Adipocyte (in vitro differentiated cells): Measurements from ENCODE around the gene RGS14.

Experiments
- DNase-seq: peaks from one replicate; pipeline ENCODE4 v3.0.0-alpha.2; 2015; ENCODE audit warnings: low read depth
- H3K27me3 ChIP-seq: replicated peaks from 2 replicates; pipeline ENCODE4 v1.7.0; 2013; ENCODE audit warnings: mild to moderate bottlenecking, low read length, moderate library complexity; ENCODE audit not compliant: control insufficient read depth, insufficient read depth
- H3K36me3 ChIP-seq: 2 replicates; pipeline ENCODE4 v1.7.0; 2013; ENCODE audit warnings: low read length, mild to moderate bottlenecking, moderate library complexity; ENCODE audit not compliant: control insufficient read depth, insufficient read depth, severe bottlenecking
- H3K4me1 ChIP-seq: 2 replicates; pipeline ENCODE4 v1.7.0; 2013; ENCODE audit warnings: mild to moderate bottlenecking, low read length, moderate library complexity; ENCODE audit not compliant: control insufficient read depth, insufficient read depth
- H3K4me3 ChIP-seq: 2 replicates; pipeline ENCODE4 v1.7.0; 2013; ENCODE audit warnings: mild to moderate bottlenecking, low read length, moderate library complexity
- H3K9ac ChIP-seq: 2 replicates; pipeline ENCODE4 v1.7.0; 2013; ENCODE audit warnings: mild to moderate bottlenecking, low read length, moderate library complexity
- H3K9me3 ChIP-seq: 2 replicates; pipeline ENCODE4 v1.7.0; 2013; ENCODE audit warnings: mild to moderate bottlenecking, low read length, moderate library complexity; ENCODE audit not compliant: control insufficient read depth

Gene RGS14

DNA sequence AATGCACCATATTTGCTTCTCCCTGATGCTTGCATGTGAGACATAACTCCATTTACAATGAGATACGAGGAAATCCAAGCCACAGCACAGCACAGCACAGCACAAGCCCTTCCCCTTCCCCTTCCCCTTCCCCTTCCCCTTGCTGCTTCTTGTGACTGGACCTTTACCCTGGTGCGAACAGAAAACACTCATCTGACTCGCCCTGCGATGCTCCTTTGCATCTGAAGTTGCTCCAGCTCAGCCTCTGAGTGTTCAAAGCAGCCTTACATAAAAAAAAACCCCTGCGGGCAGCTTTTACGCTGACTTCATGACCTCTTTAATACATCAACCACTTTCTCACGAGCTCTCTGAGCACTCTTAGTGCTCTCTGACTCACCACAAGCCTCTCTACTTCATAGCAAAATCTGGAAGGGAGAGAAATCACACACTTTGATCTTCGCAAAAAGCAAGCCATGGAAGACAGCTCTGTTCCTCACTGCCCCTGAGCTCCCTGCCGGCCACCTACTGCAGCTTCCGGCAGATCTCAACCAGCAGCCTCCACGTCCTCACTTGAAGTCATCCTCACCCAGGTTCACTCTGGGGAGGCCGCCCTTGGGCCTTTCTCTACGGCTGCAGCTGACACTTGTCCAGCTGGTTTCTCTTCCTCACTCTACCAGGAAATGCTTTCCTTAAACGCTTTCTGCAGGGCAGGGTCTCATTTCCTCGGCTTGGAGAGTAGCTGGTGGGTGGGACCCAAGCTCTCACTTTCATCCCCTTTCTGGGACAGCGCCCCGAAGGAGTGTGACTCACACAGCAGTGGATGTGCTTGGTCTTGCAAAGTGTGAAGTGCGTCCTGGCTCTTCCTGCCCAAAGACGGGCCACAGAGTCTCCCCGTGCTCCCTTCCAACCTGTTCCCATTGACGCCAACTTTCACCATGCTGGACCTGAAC lies 31.8 kb downstream of the RGS14 start:
- Histone ChIP-seq H3K4me3 (no peak overlapping the region), H3K9me3 (no peaks in the 10 kb centered on the region), H3K4me1 (peaks cover 8% of the 10 kb centered on the region)

GRCh38 chr5:177390363-177391300 lies 32.9 kb downstream of the RGS14 start:
- DNase-seq = peak; percentile 91
- H3K27me3 ChIP-seq = peaks cover 8% of the 10 kb centered on the region
- peaks cover 8% of the 10 kb centered on the region for H3K4me1 ChIP-seq
- no peak overlapping the region for H3K4me3 ChIP-seq
- no peaks in the 10 kb centered on the region for H3K9me3 ChIP-seq
- no peak overlapping the region for H3K9ac ChIP-seq
- no peaks in the 10 kb centered on the region for H3K36me3 ChIP-seq

More for the DNA sequence above, 31.8 kb downstream of the RGS14 start:
- H3K27me3 ChIP-seq = peaks cover 18% of the 10 kb centered on the region
- DNase-seq = peak; percentile 82
- no peak overlapping the region for H3K9ac ChIP-seq
- H3K36me3 ChIP-seq = no peaks in the 10 kb centered on the region

GRCh38 chr5:177392765-177393164 lies 35.0 kb downstream of the RGS14 start:
- peaks cover 8% of the 10 kb centered on the region for H3K4me1 ChIP-seq
- peaks cover 12% of the 10 kb centered on the region for H3K27me3 ChIP-seq
- H3K9me3 ChIP-seq = no peaks in the 10 kb centered on the region
- DNase-seq = no peak
- H3K36me3 ChIP-seq = no peaks in the 10 kb centered on the region
- no peak overlapping the region for H3K9ac ChIP-seq
- H3K4me3 ChIP-seq = no peak overlapping the region

DNA sequence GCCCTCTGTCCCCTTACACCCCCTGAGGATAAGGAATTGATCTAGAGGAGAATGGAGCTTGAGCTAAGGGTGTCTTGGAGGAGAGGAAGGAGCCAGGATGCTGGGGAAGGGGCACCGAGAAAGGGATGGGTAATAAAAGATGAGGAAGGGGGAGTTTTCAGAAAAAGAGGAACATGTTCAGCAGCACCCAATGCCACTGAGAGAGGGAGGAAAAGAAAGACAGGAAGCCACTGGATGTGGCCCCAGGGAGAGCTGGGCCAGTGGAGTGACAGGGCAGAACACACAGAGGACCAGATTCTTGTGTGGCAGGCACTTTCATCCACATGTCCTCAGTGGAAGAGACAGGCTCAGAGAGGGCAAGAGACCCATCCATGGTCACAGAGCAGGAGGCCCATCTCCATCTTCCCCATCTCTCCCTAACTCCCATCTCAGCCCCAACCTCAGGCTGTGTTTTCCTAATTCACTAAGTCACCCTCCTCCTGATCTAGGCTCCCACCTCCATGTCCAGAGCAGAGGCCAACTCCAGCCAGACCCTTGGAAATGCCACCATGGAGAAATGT lies 35.6 kb downstream of the RGS14 start:
- H3K4me1 ChIP-seq = peaks cover 8% of the 10 kb centered on the region
- no peaks in the 10 kb centered on the region for H3K9me3 ChIP-seq
- no peak overlapping the region for H3K4me3 ChIP-seq
- no peaks in the 10 kb centered on the region for H3K36me3 ChIP-seq
- peaks cover 16% of the 10 kb centered on the region for H3K27me3 ChIP-seq
- no peak for DNase-seq
- no peak overlapping the region for H3K9ac ChIP-seq

GRCh38 chr5:177393990-177394389 lies 36.3 kb downstream of the RGS14 start:
- Histone ChIP-seq H3K4me1 (peaks cover 8% of the 10 kb centered on the region), H3K9me3 (no peaks in the 10 kb centered on the region), H3K9ac (no peak overlapping the region), H3K27me3 (peaks cover 18% of the 10 kb centered on the region), H3K36me3 (no peaks in the 10 kb centered on the region), H3K4me3 (no peak overlapping the region)
- no peak for DNase-seq

- Histone ChIP-seq H3K4me1 (no peaks in the 10 kb centered on the region), H3K36me3 (no peaks in the 10 kb centered on the region), H3K27me3 (peaks cover 35% of the 10 kb centered on the region), H3K9ac (no peak overlapping the region), H3K9me3 (no peaks in the 10 kb centered on the region), H3K4me3 (no peak overlapping the region)
- DNase-seq = no peak
These were observed 38.4 kb downstream of the RGS14 start for GRCh38 chr5:177396078-177396477.

GRCh38 chr5:177396807-177397206 lies 39.1 kb downstream of the RGS14 start:
- H3K9ac ChIP-seq = no peak overlapping the region
- no peaks in the 10 kb centered on the region for H3K36me3 ChIP-seq
- H3K27me3 ChIP-seq = peaks cover 42% of the 10 kb centered on the region
- H3K9me3 ChIP-seq = no peaks in the 10 kb centered on the region
- no peaks in the 10 kb centered on the region for H3K4me1 ChIP-seq
- H3K4me3 ChIP-seq = no peak overlapping the region
- no peak for DNase-seq

- Histone ChIP-seq H3K9me3 (no peaks in the 10 kb centered on the region), H3K9ac (no peak overlapping the region), H3K4me1 (peaks cover 2% of the 10 kb centered on the region), H3K36me3 (no peaks in the 10 kb centered on the region), H3K4me3 (no peak overlapping the region), H3K27me3 (peaks cover 53% of the 10 kb centered on the region)
- no peak for DNase-seq
These were observed 40.2 kb downstream of the RGS14 start for GRCh38 chr5:177397875-177398390.

GRCh38 chr5:177399997-177400868 lies 42.5 kb downstream of the RGS14 start, which contains the start of gene PFN3:
PFN3 (minus strand) TSS chr5:177400661; CDS start chr5:177400576, 85 bp downstream.
- Histone ChIP-seq H3K27me3 (peaks cover 60% of the 10 kb centered on the region), H3K4me3 (no peak within 1 kb of the TSS), H3K4me1 (peaks cover 12% of the 10 kb centered on the region), H3K9ac (no peak within 1 kb of the TSS), H3K36me3 (no peaks in the 10 kb centered on the region), H3K9me3 (no peaks in the 10 kb centered on the region)
- DNase-seq = no peak
